Retina (tissue), 1 donor: ENCODE results near the gene CXADR.
"Not testable (repeated sequence)": the region's sequence is repeated elsewhere in the genome, so short reads cannot be mapped to it uniquely, and the experiment has no call there.

ENCODE experiments used
- DNase-seq: peaks from one replicate; pipeline ENCODE4 v3.0.0-alpha.2; 2016

Gene CXADR

GRCh38 chr21:17502985-17503384 is 9.9 kb upstream of the CXADR start:
- DNase-seq: not testable (repeated sequence)

GRCh38 chr21:17506951-17507350 is 5.9 kb upstream of the CXADR start:
- no peak for DNase-seq

- no peak for DNase-seq
Measured at GRCh38 chr21:17507591-17507990, 5.3 kb upstream of the CXADR start.

GRCh38 chr21:17513214-17514123 is 626 bp downstream of the CXADR start:
- DNase-seq: peak; percentile 87

- no peak for DNase-seq
Measured at GRCh38 chr21:17514124-17514845, 1.4 kb downstream of the CXADR start.

GRCh38 chr21:17517008-17517407 is 4.2 kb downstream of the CXADR start:
- not testable (repeated sequence) for DNase-seq

GRCh38 chr21:17519208-17519738 is 6.4 kb downstream of the CXADR start:
- DNase-seq: no peak

GRCh38 chr21:17519965-17520609 is 7.2 kb downstream of the CXADR start:
- no peak for DNase-seq

- no peak for DNase-seq
Measured at GRCh38 chr21:17523007-17523451, 10.2 kb downstream of the CXADR start.

GRCh38 chr21:17523979-17524494 is 11.2 kb downstream of the CXADR start:
- DNase-seq: not testable (repeated sequence)

- no peak for DNase-seq
Measured at GRCh38 chr21:17524635-17525034, 11.8 kb downstream of the CXADR start.

- no peak for DNase-seq
Measured at GRCh38 chr21:17526776-17527175, 13.9 kb downstream of the CXADR start.

- no peak for DNase-seq
Measured at GRCh38 chr21:17527240-17527639, 14.4 kb downstream of the CXADR start.

- no peak for DNase-seq
Measured at GRCh38 chr21:17527711-17528110, 14.9 kb downstream of the CXADR start.

GRCh38 chr21:17529648-17530047 is 16.8 kb downstream of the CXADR start:
- no peak for DNase-seq

GRCh38 chr21:17532292-17532691 is 19.4 kb downstream of the CXADR start:
- no peak for DNase-seq

- no peak for DNase-seq
Measured at GRCh38 chr21:17536381-17536780, 23.5 kb downstream of the CXADR start.

GRCh38 chr21:17537299-17537698 is 24.5 kb downstream of the CXADR start:
- no peak for DNase-seq

- DNase-seq: no peak
Measured at GRCh38 chr21:17538576-17538975, 25.7 kb downstream of the CXADR start.

GRCh38 chr21:17539323-17539722 is 26.5 kb downstream of the CXADR start:
- DNase-seq: no peak

GRCh38 chr21:17539743-17540341 is 27.0 kb downstream of the CXADR start:
- no peak for DNase-seq

- DNase-seq: no peak
Measured at GRCh38 chr21:17540530-17540929, 27.7 kb downstream of the CXADR start.
